Measurements from ENCODE around the gene SIL1.

- TF ChIP-seq CTCF (optimal IDR thresholded peaks at IDR 0.05 in 1 of 3, IDR thresholded peaks at IDR 0.05 in 1 of 3, conservative IDR thresholded peaks at IDR 0.05 in 1 of 3; ENCODE audit: extremely low read depth in 1 of 3, insufficient read depth in 2 of 3, low read length in 3 of 3), result no peak
- no peak for TF ChIP-seq EZH2 (IDR thresholded peaks at IDR 0.05; ENCODE audit: low read length)
These were observed 251.9 kb downstream of the SIL1 start for GRCh38 chr5:138946241-138946623.
